Mesothelial cell of epicardium (in vitro differentiated cells): ENCODE measurements around the gene PCSK2. TPM values are rescaled to one million over a fixed set of nuclear protein-coding genes. Genes with fewer than 3 reads are reported as not detected.

Source experiments
- DNase-seq, 2 experiments: peaks; one replicate each; pipeline ENCODE4 v3.0.0; 2021; ENCODE audit warnings: low spot score in 2 of 2; ENCODE audit not compliant: unreplicated experiment in 2 of 2
- H3K27ac Mint-ChIP-seq: 2 replicates; pipeline ENCODE4 v1.8.0; 2021; ENCODE audit warnings: mixed read lengths
- H3K27me3 Mint-ChIP-seq: 2 replicates; pipeline ENCODE4 v1.8.0; 2021; ENCODE audit warnings: low read depth, mixed read lengths
- H3K36me3 Mint-ChIP-seq: 2 replicates; pipeline ENCODE4 v1.8.0; 2021; ENCODE audit warnings: mixed read lengths
- H3K4me1 Mint-ChIP-seq: 2 replicates; pipeline ENCODE4 v1.8.0; 2021; ENCODE audit warnings: mixed read lengths
- H3K4me3 Mint-ChIP-seq: 2 replicates; pipeline ENCODE4 v1.8.0; 2021; ENCODE audit warnings: mild to moderate bottlenecking, moderate library complexity, mixed read lengths
- H3K9me3 Mint-ChIP-seq: 2 replicates; pipeline ENCODE4 v1.8.0; 2021; ENCODE audit warnings: mixed read lengths
- CTCF ChIP-seq: fragments of 200-600 bp; sonication (generic); IDR thresholded peaks from one replicate; pipeline ENCODE4 v1.5.0; 2021; ENCODE audit warnings: antibody characterized with exemption; ENCODE audit not compliant: unreplicated experiment
- total RNA-seq: library from RNA; stranded (reverse); gene quantifications from 3 replicates; pipeline ENCODE4 v1.2.1, GENCODE V29; 2021

The PCSK2 gene
- total RNA-seq, 1 donor from 2014 or later, result 0.38 TPM

- H3K27me3 Mint-ChIP-seq, result peaks cover 17% of the 10 kb centered on the region
- DNase-seq, result no peak
- peaks cover 4% of the 10 kb centered on the region for H3K4me1 Mint-ChIP-seq
- H3K9me3 Mint-ChIP-seq, result no peaks in the 10 kb centered on the region
- H3K4me3 Mint-ChIP-seq, result no peak overlapping the region
- no peak for TF ChIP-seq CTCF
- H3K36me3 Mint-ChIP-seq, result no peaks in the 10 kb centered on the region
- H3K27ac Mint-ChIP-seq, result no peak overlapping the region
Observed at GRCh38 chr20:17357238-17357637, 130.4 kb downstream of the PCSK2 start.

GRCh38 chr20:17358854-17359253, 132.0 kb downstream of the PCSK2 start:
- H3K27me3 Mint-ChIP-seq, result peaks cover 12% of the 10 kb centered on the region
- no peak for TF ChIP-seq CTCF
- no peaks in the 10 kb centered on the region for H3K36me3 Mint-ChIP-seq
- H3K4me3 Mint-ChIP-seq, result no peak overlapping the region
- H3K9me3 Mint-ChIP-seq, result no peaks in the 10 kb centered on the region
- peaks cover 4% of the 10 kb centered on the region for H3K4me1 Mint-ChIP-seq
- DNase-seq, result no peak
- H3K27ac Mint-ChIP-seq, result no peak overlapping the region

DNA sequence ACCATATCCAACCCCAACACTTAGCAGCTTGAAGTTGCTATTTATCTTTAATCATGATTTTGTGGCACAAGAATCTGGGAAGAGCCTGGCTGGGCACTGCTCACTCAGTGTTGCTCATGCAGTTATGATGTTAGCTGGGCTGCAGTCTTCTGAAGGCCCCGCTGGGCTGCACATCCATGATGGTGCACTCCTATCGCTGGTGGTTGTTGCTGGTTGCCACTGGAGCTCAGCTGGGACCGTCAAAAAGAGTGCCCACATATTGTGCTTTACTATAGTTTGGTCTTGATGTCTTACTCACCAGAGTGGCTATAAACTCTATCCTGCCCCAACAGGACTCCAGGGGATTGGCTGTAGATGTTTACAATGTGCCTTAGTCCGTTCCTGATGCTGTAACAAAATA, 137.8 kb downstream of the PCSK2 start:
- peaks cover 28% of the 10 kb centered on the region for H3K27me3 Mint-ChIP-seq
- no peaks in the 10 kb centered on the region for H3K36me3 Mint-ChIP-seq
- DNase-seq, result no peak
- no peak overlapping the region for H3K27ac Mint-ChIP-seq
- no peak for TF ChIP-seq CTCF
- no peaks in the 10 kb centered on the region for H3K9me3 Mint-ChIP-seq
- H3K4me3 Mint-ChIP-seq, result no peak overlapping the region
- H3K4me1 Mint-ChIP-seq, result no peaks in the 10 kb centered on the region

DNA sequence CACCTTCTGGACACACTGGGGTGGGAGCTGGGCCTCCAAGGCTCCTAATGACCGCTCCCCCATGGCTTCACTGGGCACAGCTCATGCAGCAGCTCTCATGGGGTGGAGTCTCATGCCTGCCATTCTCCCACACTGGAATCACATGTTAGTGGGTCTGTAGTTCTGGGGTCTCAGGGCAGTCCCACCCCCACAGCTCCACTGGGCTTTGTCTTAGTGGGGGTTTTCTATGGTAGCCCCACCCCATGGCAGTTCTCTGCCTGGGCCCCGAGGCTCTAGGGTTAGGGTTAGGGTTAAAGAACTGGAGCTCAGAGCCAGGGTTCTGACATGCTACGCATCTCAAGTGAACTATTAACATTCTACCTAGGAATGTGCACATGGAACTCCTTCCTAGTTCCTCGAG, 139.0 kb downstream of the PCSK2 start:
- no peak overlapping the region for H3K27ac Mint-ChIP-seq
- DNase-seq, result no peak
- H3K9me3 Mint-ChIP-seq, result no peaks in the 10 kb centered on the region
- H3K4me3 Mint-ChIP-seq, result no peak overlapping the region
- no peak for TF ChIP-seq CTCF
- H3K36me3 Mint-ChIP-seq, result no peaks in the 10 kb centered on the region
- peaks cover 39% of the 10 kb centered on the region for H3K27me3 Mint-ChIP-seq
- no peaks in the 10 kb centered on the region for H3K4me1 Mint-ChIP-seq

GRCh38 chr20:17369506-17369905, 142.7 kb downstream of the PCSK2 start:
- H3K4me1 Mint-ChIP-seq, result no peaks in the 10 kb centered on the region
- no peak overlapping the region for H3K27ac Mint-ChIP-seq
- DNase-seq, result no peak
- peaks cover 49% of the 10 kb centered on the region for H3K27me3 Mint-ChIP-seq
- H3K36me3 Mint-ChIP-seq, result no peaks in the 10 kb centered on the region
- TF ChIP-seq CTCF, result no peak
- H3K9me3 Mint-ChIP-seq, result no peaks in the 10 kb centered on the region
- no peak overlapping the region for H3K4me3 Mint-ChIP-seq

GRCh38 chr20:17372806-17373440, 146.1 kb downstream of the PCSK2 start:
- H3K9me3 Mint-ChIP-seq, result no peaks in the 10 kb centered on the region
- no peak overlapping the region for H3K27ac Mint-ChIP-seq
- no peak for DNase-seq
- no peak for TF ChIP-seq CTCF
- H3K4me3 Mint-ChIP-seq, result no peak overlapping the region
- H3K27me3 Mint-ChIP-seq, result peaks cover 46% of the 10 kb centered on the region
- no peaks in the 10 kb centered on the region for H3K4me1 Mint-ChIP-seq
- H3K36me3 Mint-ChIP-seq, result no peaks in the 10 kb centered on the region
